GM21381 (cell line): Measurements from ENCODE around the gene RGS19.
"Not testable (repeated sequence)": the region's sequence is repeated elsewhere in the genome, so short reads cannot be mapped to it uniquely, and the experiment has no call there.

Experiments
- ATAC-seq: cut with Tn5 transposase; IDR thresholded peaks from one replicate; pipeline ENCODE4 v1.9.1; 2021; ENCODE audit warnings: mild to moderate bottlenecking, moderate library complexity; ENCODE audit not compliant: unreplicated experiment

The RGS19 gene

GRCh38 chr20:64095927-64096326, 16.6 kb upstream of the RGS19 start:
- no peak for ATAC-seq

GRCh38 chr20:64095455-64095854, 16.1 kb upstream of the RGS19 start:
- no peak for ATAC-seq

GRCh38 chr20:64093013-64093503, 13.7 kb upstream of the RGS19 start:
- no peak for ATAC-seq

- no peak for ATAC-seq
Measured at GRCh38 chr20:64092258-64093012, 13.1 kb upstream of the RGS19 start.

GRCh38 chr20:64091770-64092169, 12.5 kb upstream of the RGS19 start:
- no peak for ATAC-seq

GRCh38 chr20:64091340-64091739, 12.0 kb upstream of the RGS19 start:
- ATAC-seq, result no peak

GRCh38 chr20:64090165-64090564, 10.8 kb upstream of the RGS19 start:
- no peak for ATAC-seq

- not testable (repeated sequence) for ATAC-seq
Measured at GRCh38 chr20:64088586-64088985, 9.3 kb upstream of the RGS19 start.

- ATAC-seq, result not testable (repeated sequence)
Measured at GRCh38 chr20:64087226-64087825, 8.0 kb upstream of the RGS19 start.

- ATAC-seq, result no peak
Measured at GRCh38 chr20:64086801-64087200, 7.5 kb upstream of the RGS19 start.

- ATAC-seq, result no peak
Measured at GRCh38 chr20:64084685-64085152, 5.4 kb upstream of the RGS19 start.

GRCh38 chr20:64083804-64084684, 4.7 kb upstream of the RGS19 start, which contains the start of gene LKAAEAR1:
LKAAEAR1 (minus strand) TSS chr20:64084398; CDS start chr20:64084219, 179 bp downstream.
- no peak for ATAC-seq

- no peak for ATAC-seq
Measured at GRCh38 chr20:64083378-64083803, 4.1 kb upstream of the RGS19 start.

- no peak for ATAC-seq
Measured at GRCh38 chr20:64082820-64083377, 3.6 kb upstream of the RGS19 start.

GRCh38 chr20:64082126-64082731, 2.9 kb upstream of the RGS19 start:
- no peak for ATAC-seq

GRCh38 chr20:64081624-64081964, 2.3 kb upstream of the RGS19 start:
- ATAC-seq, result no peak

- no peak for ATAC-seq
Measured at GRCh38 chr20:64080813-64081623, 1.7 kb upstream of the RGS19 start.

- no peak for ATAC-seq
Measured at GRCh38 chr20:64080013-64080812, 895 bp upstream of the RGS19 start, which contains the start of gene OPRL1. OPRL1 (plus strand) TSS chr20:64080082; CDS start chr20:64092721, 12,639 bp downstream.

GRCh38 chr20:64078934-64079272, 415 bp downstream of the RGS19 start:
- ATAC-seq, result no peak
